CD14-positive monocyte (primary cell): ENCODE measurements around the gene GAL. TPM values are rescaled to one million over a fixed set of nuclear protein-coding genes. Genes with fewer than 3 reads are reported as not detected.

Experiments
- DNase-seq, 3 donors: peaks; one replicate each; pipeline ENCODE4 v3.0.0-alpha.2; 2011 to 2022
- H2AFZ ChIP-seq: 2 replicates; pipeline ENCODE4 v1.6.0; 2012; ENCODE audit warnings: mild to moderate bottlenecking, low read depth, low read length, inconsistent platforms; ENCODE audit not compliant: insufficient read depth, poor library complexity, severe bottlenecking
- H3K27ac ChIP-seq, 2 donors: 1 replicate in 1 of 2; 2 replicates in 1 of 2; pipeline ENCODE4 v1.5.1; 2012 to 2013; ENCODE audit warnings: low read length in 2 of 2, control low read depth in 1 of 2, inconsistent platforms in 1 of 2, low read depth in 1 of 2, mild to moderate bottlenecking in 1 of 2
- H3K27me3 ChIP-seq, 2 donors: one replicate each; pipeline versions ENCODE4 v1.6.0 to v1.6.1; 2011 to 2013; ENCODE audit warnings: low read length in 2 of 2; ENCODE audit not compliant: control insufficient read depth in 2 of 2, insufficient read depth in 2 of 2
- H3K36me3 ChIP-seq, 2 donors: replicated peaks in 1 of 2; 1 replicate in 1 of 2; 2 replicates in 1 of 2; pipeline versions ENCODE4 v1.5.1 to v1.6.1; 2012 to 2013; ENCODE audit warnings: low read length in 2 of 2, control low read depth in 1 of 2, inconsistent platforms in 1 of 2, mild to moderate bottlenecking in 1 of 2; ENCODE audit not compliant: insufficient read depth in 2 of 2, control insufficient read depth in 1 of 2
- H3K4me1 ChIP-seq, 2 donors: 1 replicate in 1 of 2; 2 replicates in 1 of 2; pipeline versions ENCODE4 v1.5.1 to v1.6.1; 2012 to 2013; ENCODE audit warnings: low read length in 2 of 2, control low read depth in 1 of 2, inconsistent platforms in 1 of 2, mild to moderate bottlenecking in 1 of 2, moderate library complexity in 1 of 2; ENCODE audit not compliant: insufficient read depth in 2 of 2, control insufficient read depth in 1 of 2
- H3K4me2 ChIP-seq: replicated peaks from 2 replicates; pipeline ENCODE3; 2012; ENCODE audit warnings: low read length, moderate library complexity, mild to moderate bottlenecking; ENCODE audit not compliant: poor library complexity, severe bottlenecking; ENCODE audit errors: extremely low read depth
- H3K4me3 ChIP-seq, 3 experiments: fragments of 200-600 bp in 1 of 3; sonication (generic) in 1 of 3; replicated peaks in 1 of 3; 1 replicate in 2 of 3; 2 replicates in 1 of 3; pipeline ENCODE4 v1.5.1; 2011 to 2013; ENCODE audit warnings: low read length in 3 of 3, mild to moderate bottlenecking in 3 of 3, control low read depth in 2 of 3, low read depth in 2 of 3, inconsistent platforms in 1 of 3, moderate library complexity in 1 of 3
- H3K79me2 ChIP-seq: 2 replicates; pipeline ENCODE4 v1.6.0; 2012; ENCODE audit warnings: mild to moderate bottlenecking, control low read depth, inconsistent platforms, low read length, moderate library complexity; ENCODE audit not compliant: insufficient read depth
- H3K9ac ChIP-seq: 2 replicates; pipeline ENCODE4 v1.6.0; 2017; ENCODE audit warnings: low read length, mild to moderate bottlenecking; ENCODE audit not compliant: insufficient read depth, poor library complexity, severe bottlenecking
- H3K9me3 ChIP-seq, 2 donors: replicated peaks in 1 of 2; 1 replicate in 1 of 2; 2 replicates in 1 of 2; pipeline versions ENCODE4 v1.5.1 to v1.6.1; 2012 to 2013; ENCODE audit warnings: low read length in 2 of 2, control low read depth in 1 of 2; ENCODE audit not compliant: control insufficient read depth in 1 of 2, insufficient read depth in 1 of 2
- H4K20me1 ChIP-seq: 2 replicates; pipeline ENCODE4 v1.6.0; 2012; ENCODE audit warnings: mild to moderate bottlenecking, low read length, control low read depth, moderate library complexity; ENCODE audit not compliant: insufficient read depth
- H3K27ac Mint-ChIP-seq, 7 donors: one replicate each; pipeline ENCODE4 v1.8.0; 2020; ENCODE audit warnings: mild to moderate bottlenecking in 7 of 7, mixed read lengths in 7 of 7, moderate library complexity in 6 of 7, inconsistent platforms in 2 of 7
- H3K27me3 Mint-ChIP-seq, 3 donors: one replicate each; pipeline ENCODE4 v1.8.0; 2021 to 2022; ENCODE audit warnings: low read depth in 3 of 3, mild to moderate bottlenecking in 3 of 3, mixed read lengths in 3 of 3, moderate library complexity in 3 of 3, inconsistent platforms in 1 of 3
- H3K36me3 Mint-ChIP-seq, 2 donors: one replicate each; pipeline ENCODE4 v1.8.0; 2020; ENCODE audit warnings: mixed read lengths in 2 of 2, inconsistent platforms in 1 of 2, mild to moderate bottlenecking in 1 of 2
- H3K4me1 Mint-ChIP-seq: one replicate; pipeline ENCODE4 v1.8.0; 2020; ENCODE audit warnings: mild to moderate bottlenecking, mixed read lengths
- H3K4me3 Mint-ChIP-seq, 2 donors: one replicate each; pipeline ENCODE4 v1.8.0; 2020; ENCODE audit warnings: mild to moderate bottlenecking in 2 of 2, mixed read lengths in 2 of 2, moderate library complexity in 1 of 2
- H3K9me3 Mint-ChIP-seq, 7 donors: one replicate each; pipeline ENCODE4 v1.8.0; 2020 to 2022; ENCODE audit warnings: mixed read lengths in 7 of 7, mild to moderate bottlenecking in 6 of 7, moderate library complexity in 6 of 7, inconsistent platforms in 2 of 7
- WGBS: methylation state at CpG from one replicate; pipeline ENCODE4 v1.1.5; 2013; ENCODE audit warnings: missing lambda C conversion rate; ENCODE audit not compliant: insufficient coverage; 5-methylcytosine and 5-hydroxymethylcytosine counted together
- intact Hi-C, 2 donors: fragments of 100-400 bp; cut with micrococcal nuclease; formaldehyde crosslinking; loops; one replicate each; pipeline versions ENCODE4 v1.15.0 to v1.15.1; 2023
- polyA plus RNA-seq, 3 donors: library from polyadenylated mRNA; depleted of rRNA in 1 of 3; unstranded in 2 of 3; stranded (reverse) in 1 of 3; fragments of 300-500 nt in 2 of 3; fragments of >200 nt in 1 of 3; fragmentation: Illumina TruSeq in 2 of 3; gene quantifications; 1 replicate in 2 of 3; 2 replicates in 1 of 3; pipeline ENCODE4 v1.2.3, GENCODE V29; 2012 to 2021
- TF ChIP-seq, protein P1 (sequence below): fragments of 200-600 bp; IDR thresholded peaks from one replicate; pipeline ENCODE4 v1.8.0; 2022; ENCODE audit warnings: antibody characterized with exemption, mild to moderate bottlenecking

The GAL gene
- polyA plus RNA-seq, 3 donors = not detected

DNA sequence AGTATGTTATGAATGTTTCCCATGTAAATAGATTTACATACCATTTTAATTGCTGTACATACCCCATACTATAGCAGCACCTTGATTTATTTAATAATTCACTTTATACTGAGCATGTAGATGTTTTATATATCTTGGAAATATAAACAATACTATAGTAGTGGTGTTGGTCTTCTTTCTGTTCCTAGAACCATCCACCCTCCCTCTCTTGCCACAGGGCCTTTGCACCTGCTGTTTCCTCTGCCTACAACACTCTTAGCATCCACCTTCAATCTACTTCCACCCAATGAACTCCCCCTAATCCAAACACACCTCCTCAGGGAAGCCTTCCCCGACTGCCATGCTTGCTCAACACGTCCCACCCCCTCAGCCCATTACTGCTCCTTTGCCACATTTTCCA, 36.7 kb downstream of the GAL start:
- peaks cover 0 to 3% of the 10 kb centered on the region in 2 donors for H3K4me1 ChIP-seq
- Mint-ChIP-seq H3K27me3 (peaks cover 0 to 2% (median 0%) of the 10 kb centered on the region in 3 donors), H3K36me3 (peaks cover 17 to 21% of the 10 kb centered on the region in 2 donors), H3K4me3 (no peak overlapping the region), H3K27ac (no peak overlapping the region), H3K4me1 (peaks cover 10% of the 10 kb centered on the region), H3K9me3 (peaks cover 2 to 14% (median 10%) of the 10 kb centered on the region in 7 donors)
- H2AFZ ChIP-seq = no peak overlapping the region
- peaks cover 0 to 10% of the 10 kb centered on the region in 2 donors for H3K36me3 ChIP-seq
- H3K27me3 ChIP-seq = no peaks in the 10 kb centered on the region
- H3K4me2 ChIP-seq = no peak overlapping the region
- no peak overlapping the region for H3K9ac ChIP-seq
- no peak overlapping the region for H3K4me3 ChIP-seq
- no peak for DNase-seq
- no CpG with 5 or more reads among the region's 2 CpGs for WGBS
- TF ChIP-seq, protein P1, sequence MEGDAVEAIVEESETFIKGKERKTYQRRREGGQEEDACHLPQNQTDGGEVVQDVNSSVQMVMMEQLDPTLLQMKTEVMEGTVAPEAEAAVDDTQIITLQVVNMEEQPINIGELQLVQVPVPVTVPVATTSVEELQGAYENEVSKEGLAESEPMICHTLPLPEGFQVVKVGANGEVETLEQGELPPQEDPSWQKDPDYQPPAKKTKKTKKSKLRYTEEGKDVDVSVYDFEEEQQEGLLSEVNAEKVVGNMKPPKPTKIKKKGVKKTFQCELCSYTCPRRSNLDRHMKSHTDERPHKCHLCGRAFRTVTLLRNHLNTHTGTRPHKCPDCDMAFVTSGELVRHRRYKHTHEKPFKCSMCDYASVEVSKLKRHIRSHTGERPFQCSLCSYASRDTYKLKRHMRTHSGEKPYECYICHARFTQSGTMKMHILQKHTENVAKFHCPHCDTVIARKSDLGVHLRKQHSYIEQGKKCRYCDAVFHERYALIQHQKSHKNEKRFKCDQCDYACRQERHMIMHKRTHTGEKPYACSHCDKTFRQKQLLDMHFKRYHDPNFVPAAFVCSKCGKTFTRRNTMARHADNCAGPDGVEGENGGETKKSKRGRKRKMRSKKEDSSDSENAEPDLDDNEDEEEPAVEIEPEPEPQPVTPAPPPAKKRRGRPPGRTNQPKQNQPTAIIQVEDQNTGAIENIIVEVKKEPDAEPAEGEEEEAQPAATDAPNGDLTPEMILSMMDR = no peak
- no peaks in the 10 kb centered on the region for H3K9me3 ChIP-seq
- H3K27ac ChIP-seq = no peak overlapping the region
- H4K20me1 ChIP-seq = no peaks in the 10 kb centered on the region
- intact Hi-C loops = no loop called here
- H3K79me2 ChIP-seq = no peaks in the 10 kb centered on the region

DNA sequence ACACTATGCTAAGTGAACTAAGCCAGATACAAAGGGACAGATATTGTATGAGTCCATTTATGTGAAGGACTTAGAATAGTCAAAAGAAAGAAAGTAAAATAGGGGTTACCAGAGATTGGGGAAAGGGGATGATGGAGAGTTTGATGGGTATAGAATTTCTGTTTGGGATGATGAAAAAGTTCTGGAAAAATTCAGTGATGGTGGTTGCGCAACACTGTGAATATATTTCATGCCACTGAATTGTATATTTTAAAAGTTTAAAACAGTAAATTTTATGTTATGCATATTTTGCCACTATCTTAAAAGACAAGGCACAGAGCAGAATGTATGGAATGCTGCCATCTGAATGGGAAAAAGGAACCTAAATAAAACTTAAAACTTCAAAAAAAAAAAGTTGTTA, 37.8 kb downstream of the GAL start:
- H3K4me3 Mint-ChIP-seq = no peak overlapping the region
- H3K4me2 ChIP-seq = no peak overlapping the region
- peaks cover 0 to 3% of the 10 kb centered on the region in 2 donors for H3K4me1 ChIP-seq
- no peaks in the 10 kb centered on the region for H3K27me3 ChIP-seq
- TF ChIP-seq, protein P1 = no peak
- H3K27me3 Mint-ChIP-seq = peaks cover 0 to 2% (median 1%) of the 10 kb centered on the region in 3 donors
- no peaks in the 10 kb centered on the region for H3K79me2 ChIP-seq
- H3K4me3 ChIP-seq = no peak overlapping the region
- H3K9me3 ChIP-seq = no peaks in the 10 kb centered on the region
- H3K27ac ChIP-seq = no peak overlapping the region
- no peaks in the 10 kb centered on the region for H4K20me1 ChIP-seq
- peaks cover 0 to 14% (median 10%) of the 10 kb centered on the region in 7 donors for H3K9me3 Mint-ChIP-seq
- H3K36me3 Mint-ChIP-seq = peaks cover 17 to 21% of the 10 kb centered on the region in 2 donors
- no peak overlapping the region for H2AFZ ChIP-seq
- intact Hi-C loops = no loop called here
- peaks cover 9% of the 10 kb centered on the region for H3K4me1 Mint-ChIP-seq
- no CpG with 5 or more reads among the region's 1 CpG for WGBS
- H3K27ac Mint-ChIP-seq = no peak overlapping the region
- H3K36me3 ChIP-seq = peaks cover 0 to 10% of the 10 kb centered on the region in 2 donors
- no peak for DNase-seq
- no peak overlapping the region for H3K9ac ChIP-seq
